Stimulated activated CD4-positive, alpha-beta T cell treated with anti-CD3 and anti-CD28 coated beads, Interleukin-4, amount 100 ng/mL, for 48 hours (primary cell): ENCODE data around the gene TMEM183A.
A peak's percentile ranks its signal among the peaks of the same experiment; 100 is the strongest.
"Not testable (repeated sequence)": the region's sequence is repeated elsewhere in the genome, so short reads cannot be mapped to it uniquely, and the experiment has no call there.

Source experiments
- DNase-seq, 2 donors: peaks; one replicate each; pipeline ENCODE4 v3.0.0-alpha.2; 2020; ENCODE audit warnings: low read depth in 2 of 2

Gene TMEM183A, protein sequence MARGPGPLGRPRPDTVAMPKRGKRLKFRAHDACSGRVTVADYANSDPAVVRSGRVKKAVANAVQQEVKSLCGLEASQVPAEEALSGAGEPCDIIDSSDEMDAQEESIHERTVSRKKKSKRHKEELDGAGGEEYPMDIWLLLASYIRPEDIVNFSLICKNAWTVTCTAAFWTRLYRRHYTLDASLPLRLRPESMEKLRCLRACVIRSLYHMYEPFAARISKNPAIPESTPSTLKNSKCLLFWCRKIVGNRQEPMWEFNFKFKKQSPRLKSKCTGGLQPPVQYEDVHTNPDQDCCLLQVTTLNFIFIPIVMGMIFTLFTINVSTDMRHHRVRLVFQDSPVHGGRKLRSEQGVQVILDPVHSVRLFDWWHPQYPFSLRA

DNA sequence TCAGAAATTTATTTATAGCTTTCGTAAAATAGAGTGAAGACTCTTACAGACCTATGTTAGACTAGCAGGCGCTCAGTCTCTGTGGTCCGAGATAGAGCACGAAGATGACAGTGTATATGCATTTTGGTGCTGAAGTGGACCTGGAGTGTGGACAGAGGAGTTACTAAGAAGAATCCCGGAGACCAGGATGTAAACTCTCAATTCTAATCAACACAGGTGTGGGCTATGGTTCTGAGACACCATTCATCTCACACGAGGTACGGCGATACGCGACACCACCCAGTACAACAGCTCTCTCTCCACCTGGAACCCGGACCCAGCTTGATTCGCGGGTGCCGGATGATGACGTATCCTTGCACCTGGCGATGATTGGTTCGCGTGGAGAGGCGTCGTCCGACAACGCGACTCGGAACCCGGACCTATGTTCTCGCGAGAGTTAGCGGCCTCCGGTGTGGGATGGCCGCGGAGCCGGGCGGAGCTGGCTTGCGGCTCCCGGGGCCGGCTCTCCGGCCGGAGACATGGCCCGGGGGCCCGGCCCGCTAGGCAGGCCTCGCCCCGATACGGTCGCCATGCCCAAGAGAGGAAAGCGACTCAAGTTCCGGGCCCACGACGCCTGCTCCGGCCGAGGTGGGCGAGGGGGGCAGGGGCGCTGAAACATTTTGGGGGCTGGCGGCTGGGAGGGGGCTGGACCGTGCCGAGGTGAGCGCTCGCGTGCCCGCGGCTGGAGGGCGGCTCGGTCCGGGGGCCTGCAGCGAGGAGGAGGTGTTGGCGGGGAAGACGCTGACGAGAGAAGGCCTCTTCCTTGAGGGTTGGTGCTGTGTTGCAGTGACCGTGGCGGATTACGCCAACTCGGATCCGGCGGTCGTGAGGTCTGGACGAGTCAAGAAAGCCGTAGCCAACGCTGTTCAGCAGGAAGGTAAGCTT is at the start of gene TMEM183A:
TSS of gene TMEM183A (plus strand) at position 427 of the 924 bp plus-strand sequence. CDS start at position 519, 92 bp downstream.
- DNase-seq = peak; percentile 92 to 94

DNA sequence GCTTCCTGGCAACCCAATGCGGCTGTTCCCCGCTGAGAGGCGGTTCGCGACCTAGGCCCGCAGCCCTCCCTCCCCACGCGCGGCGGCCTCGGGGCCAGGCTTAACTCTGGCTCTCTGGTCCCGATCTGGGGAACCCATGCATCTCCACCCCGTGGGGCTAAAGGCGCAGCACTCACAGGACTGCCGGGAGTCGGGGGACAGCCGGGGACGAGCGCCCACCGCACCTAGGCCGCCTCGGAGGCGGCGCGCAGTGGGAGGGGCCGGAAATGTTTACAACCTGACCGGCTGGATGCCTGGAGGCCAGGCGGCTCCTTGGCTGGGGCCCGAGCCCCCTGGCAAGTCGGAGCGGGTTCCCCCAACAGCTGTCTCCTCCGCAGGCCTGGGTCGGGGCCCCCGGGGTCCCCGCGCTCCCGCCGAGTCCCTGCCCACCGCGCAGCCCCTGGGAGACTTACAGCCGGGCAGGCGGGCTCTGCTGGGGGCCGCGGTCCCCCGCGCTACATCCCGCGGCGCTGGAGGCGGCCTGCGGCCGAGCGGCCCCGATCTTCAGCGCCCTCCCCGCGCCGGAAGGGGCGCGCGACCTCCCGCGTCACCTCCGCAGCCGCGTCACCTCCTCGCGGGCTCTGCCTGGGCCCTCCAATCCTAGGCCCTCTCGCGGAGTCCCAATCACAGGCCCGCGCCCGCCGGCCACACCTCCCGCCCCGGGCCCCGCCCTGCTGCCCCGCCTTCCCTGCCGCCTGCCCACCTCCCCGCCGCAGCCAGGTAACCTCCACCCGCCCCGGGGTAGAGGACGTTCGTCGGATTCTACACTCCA is 49.2 kb upstream of the TMEM183A start, which contains the start of gene ADIPOR1:
TSS of gene ADIPOR1 (minus strand) at position 580 of the 811 bp plus-strand sequence. CDS start 7,242 bp downstream, outside the sequence.
- DNase-seq = peak; percentile 90

DNA sequence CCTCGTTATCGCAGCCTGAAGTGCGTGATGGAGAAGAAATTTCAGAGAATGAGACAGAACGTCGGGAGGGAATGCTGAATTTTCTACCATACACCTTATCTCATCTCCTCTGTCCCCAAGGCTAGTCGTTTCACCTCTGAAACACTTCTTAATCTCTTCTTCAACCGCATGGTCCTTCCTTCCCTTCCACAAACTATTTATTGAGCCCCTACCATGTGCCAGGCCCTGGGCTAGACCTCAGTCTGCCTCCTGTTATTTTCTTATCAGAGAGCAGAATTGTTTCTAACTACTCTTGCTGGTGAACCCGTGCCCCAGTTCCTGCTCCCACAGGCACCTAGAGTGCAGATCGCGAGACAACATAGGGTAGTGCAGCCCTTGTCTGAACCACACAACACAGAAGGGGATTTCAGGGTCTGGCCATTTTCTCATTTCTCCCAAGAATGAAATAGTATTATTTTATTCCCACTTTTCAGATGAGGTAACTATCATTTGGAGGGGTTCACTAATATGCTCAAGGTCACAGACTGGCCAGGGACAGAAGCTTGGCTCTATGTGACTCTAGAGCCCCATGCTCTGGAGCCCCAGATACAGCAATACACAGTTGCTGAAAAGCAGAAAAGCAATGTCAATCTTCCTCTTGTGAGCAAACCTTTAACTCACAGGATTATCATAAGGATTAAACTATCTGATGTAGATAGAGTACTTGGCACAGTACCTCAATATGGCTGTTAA is 48.5 kb upstream of the TMEM183A start:
- no peak for DNase-seq

DNA sequence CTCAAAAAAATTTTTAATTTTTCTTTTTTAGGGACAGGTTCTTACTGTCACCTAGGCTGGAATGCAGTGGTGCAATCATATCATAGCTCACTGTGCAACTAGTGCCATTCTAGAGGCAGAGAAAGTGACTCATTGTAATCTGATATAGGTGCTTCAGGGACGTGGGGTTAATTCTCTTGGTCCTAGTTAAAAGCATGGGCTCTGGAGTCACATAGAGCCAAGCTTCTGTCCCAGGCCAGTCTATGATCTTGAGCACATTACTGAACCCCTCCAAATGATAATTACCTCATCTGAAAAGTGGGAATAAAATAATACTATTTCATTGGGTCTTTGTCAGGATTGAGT is 47.9 kb upstream of the TMEM183A start:
- DNase-seq = no peak

DNA sequence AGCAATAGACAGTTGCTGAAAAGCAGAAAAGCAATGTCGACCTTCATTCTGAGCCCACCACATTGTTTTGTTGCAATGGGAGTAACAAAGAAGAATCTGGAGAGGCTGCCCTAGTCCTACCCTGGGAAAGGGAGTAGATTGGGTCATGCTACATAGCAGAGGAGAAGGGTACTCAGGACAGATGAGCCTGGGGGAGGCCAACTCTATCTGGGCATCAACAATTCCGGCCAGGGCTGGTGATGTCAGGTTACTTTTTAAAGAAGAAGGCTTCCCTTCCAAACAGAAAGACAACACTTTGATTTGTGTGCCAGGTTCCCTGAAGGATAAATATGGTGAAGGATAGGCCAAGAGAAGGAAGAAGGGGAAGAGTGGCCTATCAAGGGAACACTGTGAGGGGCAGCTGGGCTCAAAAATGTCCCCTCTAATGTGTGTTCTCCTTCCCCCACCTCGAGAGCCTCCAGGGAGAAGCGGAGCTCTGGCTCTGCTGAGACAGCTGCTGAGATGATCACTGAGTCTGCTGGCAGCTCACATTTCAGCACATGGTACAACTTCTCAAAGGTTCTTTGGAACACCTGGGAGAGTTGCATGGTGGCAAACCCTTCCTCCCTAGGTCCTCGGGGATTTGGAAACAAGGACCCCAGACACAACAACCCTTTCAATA is 45.8 kb upstream of the TMEM183A start:
- DNase-seq = no peak

DNA sequence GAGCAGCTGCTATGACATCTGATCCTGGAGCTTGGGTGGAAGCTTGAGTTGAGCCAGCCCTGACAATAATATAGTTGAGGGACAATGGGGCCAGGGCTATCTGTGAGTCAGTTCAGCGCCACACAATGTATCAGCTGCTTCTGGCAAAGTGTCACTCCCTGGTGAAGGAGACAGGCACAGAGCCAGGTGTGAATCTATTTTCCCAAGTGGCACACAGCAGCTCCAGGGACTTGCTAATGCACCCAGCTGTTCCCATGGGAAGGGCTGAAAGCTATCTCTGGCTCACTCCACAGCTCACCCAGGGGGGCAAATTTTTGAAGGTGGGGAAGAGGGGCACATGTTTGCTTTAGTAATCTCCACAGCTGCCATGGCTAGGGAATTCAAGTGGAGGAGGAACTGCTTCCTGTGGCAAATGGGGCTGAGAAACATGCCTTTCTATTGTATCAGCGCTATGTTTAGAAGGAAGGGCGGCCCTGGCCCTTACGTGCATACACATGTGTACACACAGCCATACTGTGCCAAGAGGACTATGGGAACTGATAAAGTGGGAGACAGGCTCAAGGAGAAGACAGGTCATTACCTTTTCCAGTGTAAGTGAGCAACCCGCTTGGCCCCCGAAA is 42.3 kb upstream of the TMEM183A start:
- DNase-seq = no peak

DNA sequence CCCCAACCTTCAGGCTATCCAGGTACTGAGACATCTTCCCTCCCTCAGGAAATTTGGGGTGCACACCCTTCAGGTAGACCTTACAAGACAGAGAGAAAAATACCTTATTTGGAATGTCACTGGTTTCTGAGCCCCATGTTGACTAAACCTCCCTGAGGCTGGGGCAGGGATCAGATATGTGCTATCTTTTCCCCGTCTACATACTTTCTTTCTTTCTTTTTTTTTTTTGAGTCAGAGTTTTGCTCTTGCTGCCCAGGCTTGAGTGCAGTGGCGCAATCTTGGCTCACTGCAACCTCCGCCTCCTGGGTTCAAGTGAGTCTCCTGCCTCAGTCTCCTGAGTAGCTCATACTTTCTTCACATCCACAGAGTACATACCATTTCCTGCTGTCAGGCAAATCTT is 41.8 kb upstream of the TMEM183A start:
- no peak for DNase-seq

DNA sequence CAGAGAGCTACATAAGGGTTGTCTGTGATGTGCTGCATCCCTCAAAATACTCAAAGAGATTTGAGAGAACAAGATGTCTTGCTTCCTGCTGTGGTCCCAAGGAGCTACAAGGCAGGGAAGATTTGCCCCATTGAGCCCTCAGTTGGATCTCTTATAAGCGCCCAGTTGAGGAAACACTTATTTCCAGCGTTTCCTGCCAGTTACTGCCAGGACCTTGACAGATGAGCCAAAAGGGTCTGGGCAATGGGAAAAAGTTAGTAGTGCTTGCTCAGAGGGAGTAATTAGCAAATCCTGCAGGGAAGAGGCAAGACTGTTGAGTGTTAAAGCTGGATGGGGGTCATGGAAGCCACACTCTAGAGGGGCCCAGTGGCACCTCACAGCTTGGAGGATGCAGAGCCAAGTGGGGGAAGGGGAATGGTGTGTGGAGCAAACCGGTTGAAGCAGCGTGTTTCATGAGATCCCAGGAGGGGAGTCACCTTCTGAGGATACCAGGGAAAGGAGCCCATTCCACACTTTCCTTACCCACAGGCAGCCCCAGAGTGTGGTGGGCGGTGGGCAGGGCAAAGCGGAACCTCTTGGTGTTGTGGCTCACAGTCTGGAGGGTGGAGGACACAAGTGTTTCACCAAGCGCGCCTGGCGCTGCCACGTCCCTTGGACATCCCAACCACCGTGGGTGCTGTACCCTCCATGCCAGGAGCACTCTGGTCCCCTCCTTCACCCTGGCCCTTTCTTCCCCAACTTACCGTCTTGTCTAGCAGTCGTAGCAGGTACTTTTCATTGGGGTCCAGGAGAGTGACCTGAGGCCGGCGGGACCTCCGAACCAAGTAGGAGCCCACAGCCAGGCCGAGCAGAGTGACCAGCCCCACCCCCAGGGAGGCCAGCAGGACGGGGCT is 40.9 kb upstream of the TMEM183A start:
- no peak for DNase-seq

DNA sequence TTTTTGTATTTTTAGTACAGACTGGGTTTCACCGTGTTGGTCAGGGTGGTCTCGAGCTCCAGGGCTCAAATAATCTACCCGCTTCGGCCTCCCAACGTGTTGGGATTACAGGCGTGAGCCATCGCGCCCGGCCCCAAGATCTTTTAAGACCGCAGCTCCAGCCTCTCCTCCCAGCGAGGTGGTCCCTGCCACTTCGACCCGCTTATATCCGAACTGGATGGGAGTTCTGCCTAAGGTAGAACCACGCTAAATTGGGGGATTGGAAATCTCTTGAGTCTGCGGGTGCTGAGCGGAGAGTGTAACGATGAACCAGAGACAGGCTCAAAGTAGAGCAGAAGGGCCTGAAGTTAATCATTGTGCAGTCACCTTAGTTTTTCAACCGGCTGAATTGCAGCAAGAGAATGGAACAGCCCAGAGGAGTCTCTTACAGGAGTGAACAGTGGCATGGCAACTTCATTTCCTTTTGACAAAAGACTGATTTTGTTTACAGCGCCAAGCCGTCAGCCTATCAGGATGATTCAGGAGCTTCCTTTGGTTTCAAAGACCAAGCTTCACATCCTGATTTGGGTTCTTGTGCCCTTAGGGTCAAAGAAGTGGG is 39.4 kb upstream of the TMEM183A start:
- DNase-seq = no peak

DNA sequence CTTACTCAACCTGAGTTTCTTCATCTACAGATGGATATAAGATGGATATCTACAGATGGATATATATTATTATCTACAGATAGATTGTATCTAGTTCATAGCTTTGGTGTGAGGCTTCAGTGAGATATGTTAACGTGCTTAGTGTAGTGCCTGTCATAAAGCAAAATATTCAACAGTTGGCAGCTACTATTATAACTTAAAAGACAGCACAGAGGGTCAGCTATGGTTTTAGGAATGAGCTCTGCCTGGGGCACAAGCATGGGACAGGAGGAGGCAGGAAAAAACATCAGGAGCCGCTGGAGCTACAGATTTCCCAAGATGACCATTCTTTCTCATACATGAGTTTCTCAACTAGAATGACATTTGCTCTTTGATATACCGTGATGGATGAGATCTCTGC is 38.8 kb upstream of the TMEM183A start:
- no peak for DNase-seq

DNA sequence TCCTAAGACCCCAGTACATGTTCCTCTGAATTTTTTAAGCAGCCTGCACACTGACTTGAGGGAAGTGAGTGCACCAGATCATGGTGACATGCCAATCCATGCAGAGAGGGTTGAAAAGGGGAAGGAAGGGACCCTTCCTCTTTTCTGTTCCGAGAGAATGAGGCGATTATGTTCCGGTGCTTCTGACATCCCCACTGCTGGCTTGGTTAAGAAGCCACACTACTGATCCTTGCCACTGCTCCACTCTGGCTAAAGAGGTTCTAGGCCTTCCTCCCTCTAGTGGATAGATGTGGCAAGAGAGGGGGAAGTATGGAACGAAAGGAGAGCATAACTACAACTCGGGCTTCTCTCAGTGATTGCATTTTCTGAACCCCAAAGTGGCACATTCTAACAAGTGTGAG is 38.3 kb upstream of the TMEM183A start:
- peak; percentile 9 to 21 for DNase-seq

DNA sequence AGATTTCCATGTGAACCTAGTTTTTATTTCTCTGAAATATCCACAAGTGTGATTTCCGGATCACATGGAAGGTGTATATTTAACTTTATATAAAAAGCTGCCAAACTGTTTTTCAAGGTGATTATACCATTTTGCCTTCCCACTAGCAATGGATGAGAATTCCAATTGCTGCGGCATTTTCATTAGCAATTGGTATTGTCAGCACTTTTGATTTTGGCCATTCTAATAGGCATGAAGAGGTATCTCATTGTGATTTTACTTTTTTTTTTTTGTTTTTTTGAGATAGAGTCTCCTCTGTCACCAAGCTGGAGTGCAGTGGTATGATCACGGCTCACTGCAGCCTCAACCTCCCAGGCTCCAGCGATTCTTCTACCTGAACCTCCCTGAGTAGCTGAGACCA is 35.1 kb upstream of the TMEM183A start:
- no peak for DNase-seq

DNA sequence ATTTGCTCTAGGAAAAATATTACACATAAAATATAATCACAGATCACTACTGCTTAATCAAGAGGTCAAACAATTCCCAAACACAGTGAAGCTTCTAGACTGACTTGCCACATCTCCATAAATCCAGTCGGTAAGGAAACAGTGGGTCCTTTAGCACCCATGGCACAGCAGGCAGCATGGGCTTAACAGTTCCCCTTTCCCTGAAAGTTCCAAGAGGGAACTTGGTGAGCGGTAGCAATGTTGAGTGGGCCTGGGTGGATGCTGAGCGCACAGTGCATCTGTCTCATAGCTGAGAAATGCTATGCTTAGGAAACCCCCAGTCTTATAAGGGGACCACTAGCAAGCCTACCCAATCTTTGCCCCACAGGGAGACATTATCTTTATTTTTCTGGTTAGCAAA is 32.3 kb upstream of the TMEM183A start:
- no peak for DNase-seq

DNA sequence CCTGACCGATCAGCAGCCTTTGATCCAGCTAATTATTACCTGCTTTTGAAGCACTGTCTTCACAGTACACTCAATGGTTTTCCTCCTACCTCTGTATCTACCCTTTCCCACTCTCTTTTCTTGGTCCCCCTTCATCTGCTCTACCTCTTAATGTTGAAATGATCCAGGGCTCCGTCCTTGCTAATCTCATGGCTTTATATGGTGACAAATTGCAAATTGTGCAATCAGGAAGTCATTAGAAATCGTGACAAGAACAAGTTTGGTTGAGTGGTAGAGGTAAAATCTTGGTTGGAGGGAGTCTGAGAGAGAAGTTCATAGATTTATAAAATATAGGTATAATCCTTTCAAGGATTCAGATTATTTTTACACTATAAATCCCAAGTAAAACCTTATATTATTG is 30.5 kb upstream of the TMEM183A start:
- no peak for DNase-seq

DNA sequence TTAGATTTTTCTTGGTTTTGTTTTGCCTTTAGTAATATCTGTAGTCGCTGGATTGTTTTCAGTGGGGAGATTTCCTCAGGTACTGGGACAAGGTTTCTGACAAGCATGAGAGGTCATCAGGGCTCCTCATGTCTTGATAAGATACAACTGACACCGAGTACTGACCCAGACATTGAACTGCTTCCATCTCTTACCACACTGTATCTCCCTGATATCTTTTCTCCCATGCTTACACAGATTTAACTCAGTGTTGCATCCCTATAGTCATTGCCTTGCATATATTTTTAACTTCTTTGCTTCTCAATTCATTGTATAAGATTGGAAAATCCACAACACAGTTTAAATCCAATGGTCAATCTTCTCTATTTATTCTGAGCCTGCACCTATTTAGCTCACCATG is 27.7 kb upstream of the TMEM183A start:
- DNase-seq = no peak

DNA sequence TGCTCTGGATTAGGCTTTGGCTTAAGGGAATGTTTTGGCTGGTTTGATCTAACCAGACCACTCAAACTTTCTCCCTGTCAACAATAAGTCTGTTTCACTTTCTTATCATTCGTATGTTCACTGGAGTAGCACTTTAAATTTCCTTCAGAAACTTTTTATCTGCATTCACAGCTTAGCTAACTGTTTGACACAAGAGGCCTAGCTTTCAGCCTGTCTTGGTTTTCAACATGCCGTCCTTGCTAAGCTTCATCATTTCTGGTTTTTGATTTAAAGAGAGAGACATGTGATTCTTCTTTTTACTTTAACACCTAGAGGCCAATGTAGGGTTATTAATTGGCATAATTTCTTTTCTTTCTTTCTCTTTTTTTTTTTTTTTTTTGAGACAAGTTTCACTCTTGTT is 25.2 kb upstream of the TMEM183A start:
- no peak for DNase-seq

DNA sequence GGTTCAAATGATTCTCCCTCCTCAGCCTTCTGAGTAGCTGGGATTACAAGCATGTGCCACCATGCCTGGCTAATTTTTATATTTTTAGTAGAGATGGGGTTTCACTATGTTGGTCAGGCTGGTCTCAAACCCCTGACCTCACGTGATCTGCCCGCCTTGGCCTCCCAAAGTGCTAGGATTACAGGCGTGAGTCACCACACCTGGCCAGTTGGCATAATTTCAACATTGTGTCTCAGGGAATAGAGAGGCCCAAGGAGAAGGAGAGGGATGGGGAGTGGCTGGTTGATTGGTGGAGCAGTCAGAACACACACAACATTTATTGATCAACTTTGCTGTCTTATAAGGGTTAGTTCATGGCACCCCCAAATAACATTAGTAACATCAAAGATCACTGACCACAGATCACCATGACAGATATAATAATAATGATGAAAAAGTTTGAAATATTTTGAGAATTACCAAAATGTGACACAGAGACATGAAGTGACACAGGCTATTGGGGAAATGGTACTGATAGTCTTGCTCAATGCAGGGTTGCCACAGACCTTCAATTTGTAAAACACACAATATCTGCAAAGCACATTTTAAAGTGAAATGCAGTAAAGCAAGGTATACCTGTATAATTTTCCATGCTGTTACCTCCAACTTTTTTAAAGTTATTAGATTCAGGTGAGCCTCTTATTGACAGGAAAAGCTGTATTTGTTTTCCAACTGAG is 24.3 kb upstream of the TMEM183A start:
- no peak for DNase-seq

DNA sequence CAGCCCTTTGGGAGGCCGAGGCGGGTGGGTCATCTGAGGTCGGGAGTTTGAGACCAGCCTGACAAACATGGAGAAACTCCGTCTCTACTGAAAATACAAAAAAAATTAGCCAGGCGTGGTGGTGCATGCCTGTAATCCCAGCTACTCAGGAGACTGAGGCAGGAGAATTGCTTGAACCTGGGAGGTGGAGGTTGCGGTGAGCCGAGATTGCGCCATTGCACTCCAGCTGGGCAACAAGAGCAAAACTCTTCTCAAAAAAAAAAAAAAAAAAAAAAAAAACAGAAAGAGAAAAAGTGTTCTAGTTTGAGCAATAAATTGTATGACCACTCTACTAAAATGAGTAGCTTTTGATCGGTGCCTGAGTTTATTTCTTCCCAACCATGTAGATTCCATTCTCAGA is 21.1 kb upstream of the TMEM183A start:
- DNase-seq = not testable (repeated sequence)
